GM19467 (cell line): ENCODE results near the gene TMPRSS9.

Source experiments
- ATAC-seq: cut with Tn5 transposase; IDR thresholded peaks from one replicate; pipeline ENCODE4 v1.9.1; 2021; ENCODE audit warnings: mild to moderate bottlenecking, moderate library complexity; ENCODE audit not compliant: unreplicated experiment

The TMPRSS9 gene

DNA sequence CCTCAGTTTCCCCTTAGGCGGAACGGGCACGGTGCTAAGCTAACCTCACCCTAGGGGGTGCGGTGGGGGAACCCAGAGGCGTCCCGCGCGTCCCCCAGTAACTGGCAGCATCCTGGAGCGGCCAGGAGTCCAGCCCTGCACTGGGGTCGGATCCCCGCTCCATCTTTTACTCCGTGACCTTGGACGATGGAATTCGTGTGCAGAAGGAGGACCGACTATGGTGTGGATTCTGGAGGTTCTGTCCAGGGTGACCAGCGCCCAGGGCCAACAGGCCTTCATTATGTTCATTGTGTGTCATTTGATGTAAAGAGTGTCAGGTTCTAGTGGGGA lies 31.0 kb upstream of the TMPRSS9 start:
- no peak for ATAC-seq

DNA sequence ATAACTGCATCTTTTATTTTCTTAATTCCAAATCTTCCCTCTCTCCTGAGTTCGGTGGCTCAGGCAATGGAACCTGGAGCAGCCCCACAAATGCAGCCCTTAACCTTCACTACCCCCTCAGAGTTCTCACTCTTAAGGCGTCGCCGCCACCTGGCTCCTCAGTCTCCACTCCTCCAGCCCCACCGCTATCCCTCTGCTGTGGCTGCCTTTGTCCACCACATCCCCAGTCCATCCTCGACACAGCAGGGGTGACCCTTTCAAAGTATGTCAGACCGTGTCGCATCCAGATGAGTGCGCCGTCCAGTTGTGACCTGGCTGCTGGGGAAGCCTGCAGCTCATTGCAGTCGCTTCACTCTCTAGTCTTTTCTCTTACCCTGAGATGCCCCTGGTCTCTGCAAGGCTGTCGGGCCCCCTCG lies 30.6 kb upstream of the TMPRSS9 start:
- ATAC-seq = no peak

DNA sequence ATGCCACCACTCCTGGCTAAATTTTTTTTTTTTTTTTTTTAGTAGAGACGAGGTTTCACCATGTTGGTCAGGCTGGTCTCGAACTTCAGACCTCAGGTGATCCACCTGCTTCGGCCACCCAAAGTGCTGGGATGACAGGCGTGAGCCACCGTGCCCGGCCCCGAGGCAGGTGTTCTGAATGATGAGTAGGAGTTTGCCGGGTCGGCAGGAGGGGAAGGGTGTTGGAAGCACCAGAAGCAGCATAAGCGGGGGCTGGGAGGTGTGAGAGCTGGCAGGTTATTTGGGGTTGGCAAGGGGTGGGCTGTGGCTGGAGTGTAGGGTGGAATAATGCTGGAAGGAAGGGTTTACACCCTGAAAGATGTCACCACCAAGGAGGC lies 29.8 kb upstream of the TMPRSS9 start:
- no peak for ATAC-seq

DNA sequence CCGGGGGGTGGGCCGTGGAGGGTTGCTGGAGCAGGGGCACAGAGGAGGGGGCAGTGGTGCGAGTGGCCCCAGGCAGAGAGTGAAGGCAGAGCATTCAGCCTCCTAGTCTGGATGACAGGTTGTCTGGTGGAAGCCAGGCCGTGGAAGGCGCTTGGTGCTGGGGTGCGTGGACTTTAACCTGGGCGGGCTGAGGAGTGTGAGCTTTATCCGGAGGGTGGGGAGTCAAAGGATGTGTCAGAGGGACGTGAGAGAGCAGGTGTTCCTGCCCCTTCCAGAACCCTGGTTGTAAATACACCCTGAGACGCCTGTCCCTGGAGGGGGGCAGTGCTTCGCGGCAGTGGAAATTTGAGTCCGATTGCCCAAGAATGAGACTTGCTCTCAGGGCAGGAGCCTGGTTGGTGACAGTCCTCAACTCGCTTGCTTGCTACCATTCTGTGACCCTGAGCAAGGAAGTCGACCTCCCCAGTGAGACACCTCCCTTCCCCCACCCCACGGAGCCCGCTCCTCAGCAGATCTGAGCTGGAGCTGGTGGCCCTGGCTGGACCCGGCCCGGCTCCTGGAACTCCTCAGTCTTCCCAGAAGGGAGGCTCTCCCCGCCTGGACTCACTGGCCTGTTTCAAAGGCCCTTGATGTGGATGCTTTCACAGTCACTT lies 29.3 kb upstream of the TMPRSS9 start:
- no peak for ATAC-seq

DNA sequence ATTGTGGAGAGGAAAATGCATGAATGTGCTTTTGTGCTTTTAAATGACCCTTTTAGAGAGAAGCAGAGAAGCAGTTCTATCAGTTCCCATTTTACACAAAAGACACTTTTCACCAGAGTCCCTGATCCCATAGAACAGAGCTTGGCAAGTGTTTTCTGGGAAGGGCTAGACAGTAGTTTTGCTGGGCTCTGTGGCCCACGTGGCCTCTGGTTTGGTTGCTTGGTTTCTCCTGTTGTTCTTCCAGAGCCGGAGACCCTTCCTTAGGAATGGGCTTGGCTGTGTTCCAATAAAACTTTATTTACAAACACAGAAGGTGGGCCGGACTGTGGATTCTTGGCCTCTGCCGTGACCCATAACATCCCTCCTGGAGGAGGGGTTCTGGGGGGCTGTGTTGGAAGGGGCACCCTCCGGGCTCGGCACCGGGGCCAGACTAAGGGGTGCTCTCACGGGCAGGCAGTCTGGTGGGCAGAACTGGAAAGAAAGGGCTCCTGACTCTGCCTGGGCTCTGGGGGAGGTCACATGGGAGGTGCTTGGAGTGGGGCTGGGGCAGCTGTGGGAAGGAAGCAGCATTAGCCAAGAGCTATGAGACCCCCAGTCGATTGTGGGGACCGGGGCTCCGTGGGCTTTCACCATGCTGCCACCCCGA lies 28.3 kb upstream of the TMPRSS9 start:
- ATAC-seq = no peak

DNA sequence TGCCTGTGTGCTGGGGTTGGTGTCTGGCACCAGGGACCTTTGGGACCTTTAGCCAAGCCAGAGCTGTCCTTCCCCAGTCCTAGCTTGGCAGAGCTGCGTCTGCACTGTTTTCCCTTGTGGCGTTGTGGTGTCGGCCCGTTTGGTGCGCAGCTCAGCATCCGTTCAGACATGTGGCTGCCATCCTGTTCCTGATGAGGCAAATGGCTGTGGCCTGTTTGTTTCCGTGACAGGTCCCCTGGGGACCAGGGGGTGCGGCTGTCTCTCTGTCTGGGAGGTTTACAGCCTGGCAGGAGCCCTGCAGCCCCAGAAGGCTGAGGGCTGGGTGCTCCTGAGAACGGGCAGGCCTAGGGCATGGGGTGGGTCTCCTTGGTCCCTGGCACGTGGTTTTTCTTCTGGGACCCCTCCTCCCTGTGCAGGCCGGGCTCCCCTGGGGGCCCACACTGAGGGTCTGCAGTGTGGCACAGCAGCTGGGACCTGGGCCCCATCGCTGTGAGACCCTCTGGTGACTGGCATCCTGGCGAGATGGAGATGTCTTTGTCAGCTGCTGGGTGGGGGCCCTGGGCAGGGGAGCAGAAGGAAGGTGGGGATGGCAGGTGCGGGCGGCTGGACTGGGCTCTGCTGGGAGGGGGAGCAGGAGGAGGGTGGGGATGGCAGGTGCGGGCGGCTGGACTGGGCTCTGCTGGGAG lies 27.6 kb upstream of the TMPRSS9 start:
- ATAC-seq = no peak

DNA sequence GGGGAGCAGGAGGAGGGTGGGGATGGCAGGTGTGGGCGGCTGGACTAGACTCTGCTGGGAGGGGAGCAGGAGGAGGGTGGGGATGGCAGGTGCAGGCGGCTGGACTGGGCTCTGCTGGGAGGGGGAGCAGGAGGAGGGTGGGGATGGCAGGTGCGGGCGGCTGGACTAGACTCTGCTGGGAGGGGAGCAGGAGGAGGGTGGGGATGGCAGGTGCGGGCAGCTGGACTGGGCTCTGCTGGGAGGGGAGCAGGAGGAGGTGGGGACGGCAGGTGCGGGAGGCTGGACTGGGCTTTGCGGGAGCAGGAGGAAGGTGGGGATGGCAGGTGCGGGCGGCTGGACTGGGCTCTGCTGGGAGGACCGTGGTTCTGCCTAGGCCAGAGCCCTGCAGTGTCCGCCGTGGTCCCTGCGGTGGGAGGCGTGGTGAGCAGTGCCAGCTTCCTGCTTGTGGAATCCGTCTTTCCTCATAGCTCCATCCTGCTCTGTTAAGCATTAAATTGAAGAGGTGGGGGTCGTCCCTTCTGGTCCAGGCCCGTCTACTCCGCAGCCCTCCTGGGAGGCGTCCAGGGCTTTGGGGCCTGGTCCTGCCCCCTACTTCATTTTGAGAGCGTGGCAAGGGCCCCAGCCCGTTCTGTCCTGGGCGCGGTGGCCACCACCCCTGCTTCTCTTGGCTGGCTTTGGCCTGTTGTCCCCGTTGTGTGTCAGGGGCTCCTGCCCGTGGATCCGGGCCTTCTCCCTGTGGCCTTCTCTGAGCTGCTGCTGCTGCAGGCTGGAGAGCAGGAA lies 26.8 kb upstream of the TMPRSS9 start:
- ATAC-seq = no peak

DNA sequence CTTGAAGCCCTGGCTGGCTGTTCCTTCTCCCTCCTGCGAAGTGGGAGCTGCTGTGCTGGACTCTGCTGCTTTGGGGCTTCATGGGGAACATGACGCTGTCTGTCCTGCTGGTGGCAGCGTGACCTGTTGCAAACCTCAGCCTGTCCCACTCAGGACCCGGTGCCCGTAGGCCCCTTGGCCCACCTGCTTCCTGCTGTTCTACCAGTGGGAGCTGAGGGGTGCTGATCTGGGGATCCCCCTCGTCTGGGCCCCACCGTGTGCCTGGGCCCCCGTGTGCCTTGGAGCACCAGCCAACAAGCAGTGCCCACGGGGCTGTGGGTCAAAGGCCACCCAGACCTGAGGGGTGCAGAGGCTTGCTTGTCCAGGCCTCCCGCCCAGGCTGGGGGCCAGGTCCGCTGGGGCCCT lies 26.3 kb upstream of the TMPRSS9 start:
- ATAC-seq = no peak

DNA sequence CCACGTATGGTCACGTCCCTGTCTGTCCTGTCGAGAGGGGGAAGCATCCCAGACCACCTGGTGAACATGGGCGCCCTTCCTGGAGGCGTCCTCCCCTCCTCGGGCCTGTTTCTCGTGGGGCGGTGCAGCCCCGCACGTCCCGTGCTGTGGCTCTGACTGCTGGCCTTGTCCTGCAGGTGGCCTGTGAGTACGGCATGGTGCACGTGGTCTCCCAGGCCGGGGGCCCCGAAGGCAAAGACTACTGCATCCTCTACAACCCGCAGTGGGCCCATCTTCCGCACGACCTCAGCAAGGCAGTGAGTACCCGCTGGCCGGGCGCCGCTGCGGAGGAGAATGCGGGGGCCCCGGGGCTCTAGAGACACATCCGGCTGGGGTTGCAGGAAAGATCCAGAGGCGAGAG lies 25.6 kb upstream of the TMPRSS9 start:
- no peak for ATAC-seq

DNA sequence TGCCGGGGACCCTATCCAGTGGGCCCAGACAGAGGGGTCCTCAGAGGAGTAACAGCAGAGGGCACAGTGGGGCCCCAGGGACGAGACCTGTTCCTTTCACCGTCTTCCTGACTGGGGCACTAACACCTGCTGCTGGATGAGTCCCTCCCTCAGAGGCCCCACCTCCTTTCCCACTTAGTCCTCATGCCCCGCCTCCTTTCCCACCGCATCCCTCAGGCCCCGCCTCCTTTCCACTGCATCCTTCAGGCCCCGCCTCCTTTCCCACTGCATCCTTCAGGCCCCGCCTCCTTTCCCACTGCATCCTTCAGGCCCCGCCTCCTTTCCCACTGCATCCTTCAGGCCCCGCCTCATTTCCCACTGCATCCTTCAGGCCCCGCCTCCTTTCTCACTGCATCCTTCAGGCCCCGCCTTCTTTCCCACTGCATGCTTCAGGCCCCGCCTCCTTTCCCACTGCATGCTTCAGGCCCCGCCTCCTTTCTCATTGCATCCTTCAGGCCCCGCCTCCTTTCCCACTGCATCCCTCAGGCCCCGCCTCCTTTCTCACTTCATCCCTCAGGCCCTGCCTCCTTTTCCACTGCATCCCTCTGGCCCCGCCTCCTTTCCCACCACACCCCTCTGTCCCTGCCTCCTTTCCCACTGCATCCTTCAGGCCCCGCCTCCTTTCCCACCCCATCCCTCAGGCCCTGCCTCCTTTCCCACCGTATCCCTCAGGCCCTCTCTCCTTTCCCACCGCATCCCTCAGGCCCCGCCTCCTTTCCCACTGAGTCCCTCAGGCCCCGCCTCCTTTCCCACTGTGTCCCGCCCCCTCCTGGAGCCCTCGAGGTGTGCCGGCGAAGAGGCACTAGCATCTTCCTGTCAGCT lies 24.8 kb upstream of the TMPRSS9 start:
- ATAC-seq = no peak

DNA sequence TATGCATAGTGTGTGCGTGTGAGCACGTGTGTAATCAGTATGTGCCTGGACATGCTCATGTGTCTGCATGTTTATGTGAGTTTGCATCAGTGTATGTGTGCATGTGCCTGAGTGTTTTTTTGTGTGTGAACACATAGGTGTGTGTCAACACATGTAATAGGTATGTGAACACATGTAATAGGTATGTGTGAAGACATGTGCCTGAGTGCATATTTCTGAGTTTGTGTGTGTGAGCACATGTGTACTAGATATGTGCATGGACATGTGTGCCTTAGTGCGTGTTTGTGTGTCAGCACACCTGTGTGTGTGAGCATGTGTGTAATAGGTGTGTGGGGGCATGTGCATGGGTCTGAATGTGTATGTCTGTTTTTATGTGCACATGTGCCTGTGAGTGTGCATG lies 24.2 kb upstream of the TMPRSS9 start:
- no peak for ATAC-seq

DNA sequence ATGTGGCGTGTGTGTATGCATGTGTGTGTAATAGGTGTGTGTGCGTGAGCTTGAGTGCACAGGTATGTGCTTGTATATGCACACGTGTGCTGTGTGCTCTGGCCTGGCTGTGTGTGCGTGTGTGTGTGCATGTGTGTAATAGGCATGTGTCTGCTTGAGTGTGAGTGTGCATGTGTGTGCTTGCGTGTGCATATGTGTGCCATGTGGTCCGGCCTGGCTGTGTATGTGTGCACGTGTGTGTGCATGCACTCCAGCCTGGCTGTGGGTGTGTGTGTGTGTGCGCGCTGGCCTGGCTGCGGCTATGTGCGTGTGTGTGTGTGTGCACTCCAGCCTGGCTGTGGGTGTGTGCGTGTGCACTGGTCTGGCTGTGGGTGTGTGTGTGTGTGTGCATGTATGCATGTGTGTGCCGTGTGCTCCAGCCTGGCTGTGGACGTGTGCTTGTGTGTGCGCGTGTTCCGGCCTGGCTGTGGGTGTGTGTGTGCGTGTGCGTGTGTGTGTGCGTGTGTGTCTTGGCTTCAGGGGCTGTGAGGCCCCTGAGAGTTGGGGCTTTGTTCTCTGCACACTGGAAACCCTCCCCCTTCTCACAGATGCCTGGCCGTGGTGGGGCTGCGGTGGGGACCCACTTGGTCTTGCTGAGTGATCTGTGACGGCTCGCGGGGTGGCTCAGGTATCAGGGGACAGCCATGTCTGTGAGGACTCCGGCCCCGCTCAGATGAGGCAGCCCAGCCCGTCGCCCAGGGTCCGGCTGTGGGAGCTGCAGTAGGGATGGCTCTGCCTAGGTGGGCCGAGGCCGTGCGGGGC lies 23.3 kb upstream of the TMPRSS9 start:
- ATAC-seq = no peak

DNA sequence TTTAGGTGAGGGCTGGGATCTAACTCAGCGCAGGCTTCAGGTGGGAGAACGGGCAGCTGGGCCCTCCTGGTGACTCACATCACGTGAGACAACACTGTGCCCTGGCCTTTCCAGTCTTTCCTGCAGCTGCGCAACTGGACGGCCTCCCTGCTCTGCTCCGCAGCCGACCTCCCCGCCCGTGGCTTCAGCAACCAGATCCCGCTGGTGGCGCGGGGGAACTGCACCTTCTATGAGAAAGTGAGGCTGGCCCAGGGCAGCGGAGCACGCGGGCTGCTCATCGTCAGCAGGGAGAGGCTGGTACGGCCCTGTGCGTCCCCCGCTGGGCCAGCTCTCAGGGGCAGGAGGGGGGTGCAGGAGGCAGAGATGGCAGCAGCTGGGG lies 22.7 kb upstream of the TMPRSS9 start:
- ATAC-seq = no peak

DNA sequence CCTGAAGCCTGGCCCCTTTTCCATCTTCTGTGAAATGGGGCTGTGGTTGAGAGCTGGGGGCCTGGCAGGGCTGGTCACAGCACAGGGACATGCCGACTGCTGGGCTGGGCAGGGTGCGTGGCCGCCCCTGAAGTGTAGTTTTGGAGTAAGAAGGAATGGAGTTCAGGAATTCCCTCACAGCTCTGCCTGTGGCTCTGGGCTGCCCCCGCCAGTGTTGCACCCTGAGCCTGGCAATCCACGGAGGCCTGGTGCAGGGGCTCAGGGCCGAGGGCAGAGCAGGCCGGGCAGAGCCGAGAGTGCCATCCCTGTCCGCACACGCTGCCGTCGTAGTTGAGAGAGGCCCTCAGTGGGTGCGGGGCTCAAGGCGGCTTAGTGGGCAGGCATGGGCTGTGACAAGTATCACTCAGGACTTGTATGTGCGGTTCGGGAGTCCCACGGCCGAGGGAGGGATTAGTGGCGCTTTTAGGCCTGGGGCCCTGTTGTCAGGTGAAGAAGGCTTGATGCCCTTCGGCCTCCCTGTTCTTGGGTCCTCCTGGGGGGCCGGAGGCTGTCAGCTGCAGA lies 21.9 kb upstream of the TMPRSS9 start:
- no peak for ATAC-seq

DNA sequence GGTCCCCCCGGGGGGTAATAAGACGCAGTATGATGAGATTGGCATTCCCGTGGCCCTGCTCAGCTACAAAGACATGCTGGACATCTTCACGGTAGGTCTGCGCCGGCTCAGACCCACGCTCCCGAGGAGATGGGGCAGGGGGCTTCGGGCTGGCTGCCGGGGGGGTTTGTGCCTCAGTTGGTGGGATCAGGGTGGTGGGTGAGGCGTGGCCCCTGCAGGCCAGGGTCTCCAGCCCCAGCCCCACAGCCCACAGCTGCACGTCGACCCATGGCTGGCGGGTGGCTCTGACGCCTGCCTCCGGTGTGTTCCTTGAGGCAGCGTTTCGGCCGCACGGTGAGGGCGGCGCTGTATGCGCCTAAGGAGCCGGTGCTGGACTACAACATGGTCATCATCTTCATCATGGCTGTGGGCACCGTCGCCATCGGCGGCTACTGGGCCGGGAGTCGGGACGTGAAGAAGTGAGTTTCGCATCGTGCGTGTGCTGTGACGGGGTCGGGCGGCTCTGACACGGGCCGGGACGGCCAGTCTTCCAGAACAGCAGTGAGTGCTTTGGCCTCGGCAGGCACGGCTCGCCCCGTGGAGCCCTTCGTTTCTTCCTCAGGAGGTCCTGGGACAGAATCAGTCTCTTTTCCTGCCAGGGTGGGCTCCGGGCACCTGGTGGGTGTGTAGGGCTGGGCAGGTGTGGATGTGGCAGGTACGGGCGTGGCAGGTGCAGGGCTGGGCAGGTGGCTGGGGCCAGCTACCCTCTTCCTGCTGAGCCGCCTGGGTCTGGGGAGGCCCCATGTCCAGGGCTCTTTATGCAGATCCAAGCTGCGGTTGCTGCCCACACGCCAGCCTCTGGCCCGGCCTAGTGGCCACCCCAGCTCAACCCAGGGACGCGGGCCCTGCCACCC lies 21.1 kb upstream of the TMPRSS9 start:
- no peak for ATAC-seq

DNA sequence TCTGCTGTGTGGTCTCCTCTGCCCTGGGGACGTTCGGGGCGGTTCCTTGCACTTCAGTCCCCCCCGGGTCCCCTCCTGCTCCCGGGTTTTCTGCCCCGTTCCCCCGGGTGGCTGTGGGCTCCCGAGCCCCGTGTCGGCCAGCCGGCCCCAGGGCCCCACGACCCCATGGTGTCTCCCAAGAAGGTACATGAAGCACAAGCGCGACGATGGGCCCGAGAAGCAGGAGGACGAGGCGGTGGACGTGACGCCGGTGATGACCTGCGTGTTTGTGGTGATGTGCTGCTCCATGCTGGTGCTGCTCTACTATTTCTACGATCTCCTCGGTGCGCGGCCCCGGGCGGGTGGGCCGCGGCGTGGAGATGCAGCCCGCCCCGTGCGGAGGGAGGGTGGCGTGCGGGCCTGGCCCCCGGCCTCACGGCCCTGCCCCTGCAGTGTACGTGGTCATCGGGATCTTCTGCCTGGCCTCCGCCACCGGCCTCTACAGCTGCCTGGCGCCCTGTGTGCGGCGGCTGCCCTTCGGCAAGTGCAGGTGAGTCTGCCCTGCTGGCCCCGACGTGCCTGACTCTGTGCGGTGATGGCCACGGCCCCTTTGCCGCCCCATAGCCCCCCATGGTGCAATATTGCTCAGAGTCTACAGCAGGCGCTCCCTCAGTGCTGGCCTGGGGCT lies 20.3 kb upstream of the TMPRSS9 start:
- ATAC-seq = no peak

DNA sequence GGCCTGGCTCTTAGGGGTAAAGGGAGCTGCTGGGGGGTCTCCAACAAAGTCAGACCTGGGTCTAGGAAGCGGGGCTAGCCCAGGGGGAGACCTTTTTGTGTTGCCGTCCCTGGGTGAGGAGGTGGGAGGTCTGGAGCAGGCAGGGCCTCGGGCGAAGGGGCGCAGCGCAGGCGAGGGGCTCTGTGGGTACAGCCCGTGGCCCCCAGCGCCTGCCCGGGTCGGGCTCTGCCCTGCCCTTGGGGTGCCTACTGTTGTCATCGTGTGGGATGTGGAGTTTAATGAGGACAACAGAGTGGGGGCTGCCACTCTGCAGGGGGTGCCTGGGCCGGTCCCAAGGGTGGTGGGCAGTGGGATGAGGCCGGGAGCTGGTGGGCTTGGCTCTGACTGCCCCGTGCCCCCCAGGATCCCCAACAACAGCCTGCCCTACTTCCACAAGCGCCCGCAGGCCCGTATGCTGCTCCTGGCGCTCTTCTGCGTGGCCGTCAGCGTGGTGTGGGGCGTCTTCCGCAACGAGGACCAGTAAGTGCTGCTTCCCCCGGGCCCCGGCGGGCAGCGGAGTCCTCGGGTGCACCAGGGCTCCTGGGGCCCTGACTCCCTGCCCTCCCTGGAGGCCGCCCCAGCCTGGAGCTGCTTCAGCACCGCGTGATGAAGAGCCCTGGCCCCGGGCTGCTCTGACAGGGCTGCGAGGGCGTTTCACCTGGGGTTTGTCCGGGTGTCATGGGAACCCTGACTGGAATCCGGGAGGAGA lies 19.4 kb upstream of the TMPRSS9 start:
- ATAC-seq = no peak
